ENCODE measurements around the gene ACP7. TPM values are rescaled to one million over a fixed set of nuclear protein-coding genes. Genes with fewer than 3 reads are reported as not detected.
"Not testable (repeated sequence)": the region's sequence is repeated elsewhere in the genome, so short reads cannot be mapped to it uniquely, and the experiment has no call there.

Gene ACP7
- total RNA-seq, 1 experiment from 2014 or later = 4.0 TPM

- no peak for DNase-seq (ENCODE audit: low read depth)
Measured at GRCh38 chr19:39106194-39106593, 22.0 kb downstream of the ACP7 start.

DNA sequence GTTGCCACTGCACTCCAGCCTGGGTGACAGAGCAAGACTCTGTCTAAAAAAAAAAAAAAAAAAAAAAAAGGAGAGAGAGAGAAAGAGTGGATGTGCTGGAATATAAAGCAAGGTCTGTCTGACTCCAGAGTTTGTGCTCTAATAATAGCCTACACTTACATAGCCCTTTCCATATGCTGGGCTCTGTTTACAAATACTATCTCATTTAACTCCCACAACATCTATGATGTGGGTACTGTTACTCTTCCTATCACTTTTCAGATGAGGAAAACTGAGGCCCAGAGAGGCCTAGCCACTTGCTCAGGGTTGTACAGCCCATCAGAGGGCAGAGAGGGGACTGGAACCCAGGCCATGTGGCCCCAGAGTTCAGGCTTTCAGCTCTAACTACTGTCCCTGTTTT is 25.5 kb downstream of the ACP7 start:
- no peak for DNase-seq (ENCODE audit: low read depth)

DNA sequence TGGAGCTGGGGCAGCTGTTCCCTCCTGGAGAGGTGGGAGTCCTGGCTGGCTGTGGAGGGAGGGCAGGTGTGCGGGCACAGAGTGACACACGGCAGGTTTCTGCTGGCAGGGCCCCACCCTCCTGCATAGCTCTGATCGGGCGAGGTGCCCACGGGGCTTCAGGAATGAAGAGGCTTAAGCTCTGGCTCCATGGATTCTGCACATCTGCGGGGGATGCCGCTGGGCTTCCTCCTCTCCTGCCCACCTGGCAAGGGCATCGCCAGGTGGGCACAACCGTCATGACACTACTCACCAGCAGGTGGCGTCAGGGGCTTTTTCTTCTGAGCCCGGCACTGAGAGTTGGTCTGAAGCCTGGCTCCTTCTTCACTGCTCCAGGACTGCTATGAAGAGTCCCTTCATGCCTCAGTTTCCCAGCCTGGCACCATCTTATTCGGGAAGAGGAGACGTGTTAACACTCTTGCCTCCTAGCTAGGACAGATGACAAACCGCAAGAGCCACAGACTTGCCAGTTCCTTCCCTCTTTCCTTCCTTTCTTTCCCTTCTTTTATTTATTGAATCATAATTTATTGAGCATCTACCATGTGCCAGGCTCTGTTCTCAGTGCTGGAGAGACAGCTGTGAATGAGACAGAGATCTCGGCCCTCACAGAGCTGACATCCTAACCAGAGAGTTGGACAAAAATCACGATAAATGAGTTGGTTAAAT is 26.2 kb downstream of the ACP7 start:
- no peak for DNase-seq (ENCODE audit: low read depth)

GRCh38 chr19:39111593-39112199 is 27.5 kb downstream of the ACP7 start:
- DNase-seq (ENCODE audit: low read depth) = no peak

DNA sequence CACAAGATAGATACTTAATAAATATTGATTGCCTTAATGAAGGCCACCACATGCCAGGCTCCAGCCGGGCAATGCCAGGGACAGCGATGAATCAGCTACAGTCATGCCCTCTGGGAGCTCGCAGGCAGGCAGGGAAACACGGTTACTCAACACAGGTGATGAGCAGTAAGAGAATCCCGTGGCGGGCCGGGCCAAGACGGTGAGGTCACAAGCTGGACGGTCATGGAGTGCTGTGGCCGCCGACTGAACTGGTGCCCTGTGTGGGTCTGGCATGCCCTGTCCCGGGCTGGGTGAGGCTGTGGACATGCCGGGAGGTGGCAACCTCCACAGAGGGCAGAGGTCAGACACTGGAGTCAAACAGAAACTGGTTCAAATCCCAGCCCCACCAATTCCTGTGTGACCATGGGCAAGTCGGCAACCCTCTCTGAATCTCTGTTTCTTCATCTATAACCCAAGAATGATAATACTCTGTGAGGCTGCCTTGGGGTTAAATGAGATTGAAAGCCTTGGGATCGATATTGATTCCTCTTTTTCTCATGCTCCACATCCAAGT is 28.2 kb downstream of the ACP7 start:
- peak; percentile 32 for DNase-seq (ENCODE audit: low read depth)

GRCh38 chr19:39113199-39113598 is 29.0 kb downstream of the ACP7 start:
- DNase-seq (ENCODE audit: low read depth) = no peak

- DNase-seq (ENCODE audit: low read depth) = no peak
Measured at GRCh38 chr19:39115105-39115847, 31.1 kb downstream of the ACP7 start.

DNA sequence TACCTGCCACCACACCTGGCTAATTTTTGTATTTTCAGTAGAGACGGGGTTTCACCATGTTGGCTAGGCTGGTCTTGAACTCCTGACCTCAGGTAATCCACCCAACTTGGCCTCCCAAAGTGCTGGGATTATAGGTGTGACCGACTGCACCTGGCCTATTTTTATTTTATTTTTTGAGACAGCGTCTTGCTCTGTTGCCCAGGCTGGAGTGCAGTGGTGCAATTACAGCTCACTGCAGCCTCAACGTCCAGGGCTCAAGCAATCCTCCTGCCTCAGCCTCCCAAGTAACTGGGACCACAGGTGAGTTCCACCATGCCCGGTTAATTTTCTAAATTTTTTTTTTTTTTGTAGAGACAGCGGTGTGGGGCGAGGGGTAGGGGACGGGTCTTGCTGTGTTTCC is 32.9 kb downstream of the ACP7 start:
- not testable (repeated sequence) for DNase-seq (ENCODE audit: low read depth)

DNA sequence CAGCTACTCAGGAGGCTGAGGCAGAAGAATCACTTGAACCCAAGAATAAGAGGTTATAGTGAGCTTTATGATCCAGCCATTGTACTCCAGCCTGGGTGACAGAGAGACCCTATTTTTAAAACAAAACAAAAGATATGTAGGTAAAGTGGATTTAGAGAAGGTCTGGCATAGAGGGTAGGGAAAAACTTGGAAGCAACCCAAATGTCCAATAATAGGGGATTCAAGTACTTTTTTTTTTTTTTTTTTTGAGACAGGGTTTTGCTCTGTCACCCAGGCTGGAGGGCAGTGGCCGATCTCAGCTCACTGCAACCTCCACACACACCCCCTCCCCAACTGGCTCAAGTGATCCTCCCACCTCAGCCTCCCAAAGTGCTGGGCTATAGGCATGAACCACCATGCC is 35.7 kb downstream of the ACP7 start:
- no peak for DNase-seq (ENCODE audit: low read depth)

GRCh38 chr19:39122934-39123731 is 39.0 kb downstream of the ACP7 start:
- no peak for DNase-seq (ENCODE audit: low read depth)

DNA sequence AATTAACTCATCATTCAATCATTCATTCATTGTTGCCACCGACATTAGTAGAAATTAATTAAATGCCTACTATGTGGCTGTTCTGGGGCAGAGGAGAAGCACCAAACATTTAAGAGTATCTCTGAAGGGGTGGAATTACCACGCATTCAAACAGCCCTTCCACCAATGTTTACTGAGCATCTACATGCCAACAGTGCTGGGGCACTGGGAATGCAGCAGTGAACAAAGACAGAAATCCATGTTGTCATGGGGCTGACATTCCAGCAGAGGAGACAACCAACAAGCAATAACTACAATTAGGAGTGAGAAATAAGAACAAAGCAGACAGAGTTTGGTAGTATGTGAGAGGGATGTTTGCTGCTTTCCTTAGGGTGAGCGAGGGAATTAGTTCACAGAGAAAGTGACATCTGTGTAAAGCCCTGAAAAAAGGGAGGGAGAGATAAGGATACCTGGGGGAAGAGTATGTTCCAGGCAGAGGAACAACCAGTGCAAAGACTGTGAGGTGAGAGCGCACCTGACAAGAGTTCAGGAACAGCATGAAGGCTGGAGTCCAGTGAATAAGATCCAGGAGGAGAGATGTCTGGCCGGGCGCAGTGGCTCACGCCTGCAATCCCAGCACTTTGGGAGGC is 40.1 kb downstream of the ACP7 start:
- no peak for DNase-seq (ENCODE audit: low read depth)

GRCh38 chr19:39125199-39125553 is 41.0 kb downstream of the ACP7 start:
- DNase-seq (ENCODE audit: low read depth) = no peak

GRCh38 chr19:39125554-39126311 is 41.6 kb downstream of the ACP7 start, which contains the start of gene PAK4:
TSS of gene PAK4 (plus strand) at chr19:39125786. CDS start at chr19:39169554, 43,768 bp downstream.
- peak; percentile 97 for DNase-seq (ENCODE audit: low read depth)

- peak; percentile 34 for DNase-seq (ENCODE audit: low read depth)
Measured at GRCh38 chr19:39126312-39127187, 42.4 kb downstream of the ACP7 start.

DNA sequence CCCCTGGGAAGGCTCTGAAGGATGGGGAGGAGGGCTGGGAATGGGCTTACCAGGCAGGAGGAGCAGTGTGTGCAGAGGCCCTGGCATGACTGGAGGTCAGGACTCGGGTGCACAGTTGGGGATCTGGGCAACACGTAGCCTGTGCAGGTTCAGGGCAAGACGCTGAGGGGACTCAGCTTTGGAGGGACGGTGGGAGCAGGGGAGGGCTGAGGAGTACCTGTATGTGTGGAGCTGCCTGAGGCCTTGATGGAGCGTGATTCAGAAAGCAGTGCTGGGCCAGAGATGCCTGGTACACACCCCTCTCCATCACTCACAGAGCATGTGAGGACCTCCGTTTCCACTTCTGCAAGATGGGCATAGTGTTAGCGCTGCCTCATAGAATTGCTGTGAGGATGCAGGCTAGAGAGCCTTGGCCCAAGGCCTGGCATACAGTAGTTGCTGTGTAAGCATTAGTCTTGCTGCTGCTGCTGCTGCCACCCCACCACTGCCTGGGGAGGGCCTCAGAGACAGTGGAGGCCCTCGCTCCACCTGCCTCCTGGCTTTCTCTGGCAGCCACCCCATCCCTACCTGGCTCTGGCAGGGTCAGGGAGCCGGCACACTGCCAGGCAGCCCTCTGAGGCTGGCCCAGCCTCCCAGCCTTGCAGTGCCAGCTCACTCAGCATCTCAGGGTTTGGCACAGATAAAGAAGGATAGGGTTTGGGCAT is 43.8 kb downstream of the ACP7 start:
- no peak for DNase-seq (ENCODE audit: low read depth)

DNA sequence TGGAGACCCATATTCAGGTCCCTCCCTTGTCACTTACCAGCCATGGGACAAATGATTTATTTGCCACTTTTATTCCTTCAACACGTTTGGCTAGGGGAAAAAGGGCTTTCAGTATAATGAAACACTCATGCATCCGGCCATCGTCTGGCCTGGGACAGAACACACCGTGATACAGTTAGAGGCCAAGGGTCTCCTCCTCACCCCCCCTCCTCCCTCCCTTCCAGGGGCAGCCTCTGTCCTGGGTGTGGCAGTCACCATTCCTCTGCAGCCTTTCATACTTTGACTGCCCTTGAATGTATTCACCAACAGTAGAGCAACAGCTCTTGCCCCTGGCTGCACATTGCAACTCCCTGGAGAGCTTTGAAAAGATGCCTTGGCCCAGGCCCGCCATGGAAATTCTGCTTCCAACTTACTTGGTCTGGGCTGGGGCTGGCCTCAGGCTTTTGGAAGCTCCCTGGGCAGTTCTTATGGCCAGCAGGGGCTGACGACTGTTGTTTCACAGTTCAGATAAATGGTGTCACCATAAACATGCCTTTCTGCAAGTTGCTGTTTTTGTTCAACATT is 44.4 kb downstream of the ACP7 start:
- DNase-seq (ENCODE audit: low read depth) = no peak

DNA sequence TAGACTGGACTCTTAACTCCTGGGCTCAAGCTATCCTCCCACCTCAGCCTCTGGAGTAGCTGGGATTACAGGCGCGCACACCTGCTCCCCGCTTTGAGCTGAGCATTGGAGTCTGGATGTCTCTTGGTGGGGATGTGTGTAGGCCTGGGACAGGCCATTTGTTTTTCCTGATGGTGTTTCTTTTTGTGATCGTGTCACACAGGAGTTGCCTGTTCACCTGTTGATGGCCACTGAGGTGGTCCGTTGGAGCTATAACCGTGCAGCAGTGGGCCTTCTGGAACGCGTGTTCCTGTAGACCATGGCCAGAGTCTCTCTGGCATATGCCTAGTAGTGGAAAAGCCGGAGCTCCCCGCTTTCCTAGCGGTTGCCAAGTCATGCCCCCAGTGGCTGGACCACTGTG is 44.9 kb downstream of the ACP7 start:
- no peak for DNase-seq (ENCODE audit: low read depth)

Measured in HT1080 (cell line).